Right cardiac atrium (tissue), 5 donors: Measurements from ENCODE around the gene BECN2. TPM values are rescaled to one million over a fixed set of nuclear protein-coding genes. Genes with fewer than 3 reads are reported as not detected.

ENCODE experiments used
- ATAC-seq, 2 donors: fragments of 200-7000 bp; cut with Tn5 transposase; one replicate each; pipeline versions ENCODE4 v1.8.0 to v1.9.1; 2020; ENCODE audit warnings: moderate library complexity in 2 of 2, mild to moderate bottlenecking in 1 of 2
- DNase-seq, 3 donors: peaks; one replicate each; pipeline ENCODE4 v3.0.0-alpha.2; 2020
- H3K27ac ChIP-seq: one replicate; pipeline ENCODE4 v1.5.1; 2013; ENCODE audit warnings: mild to moderate bottlenecking, low read length, control low read depth, moderate library complexity
- H3K27me3 ChIP-seq: one replicate; pipeline ENCODE4 v1.6.1; 2013; ENCODE audit not compliant: control insufficient read depth, insufficient read depth
- H3K4me1 ChIP-seq: one replicate; pipeline ENCODE4 v1.6.1; 2013; ENCODE audit warnings: low read length; ENCODE audit not compliant: control insufficient read depth, insufficient read depth
- H3K4me3 ChIP-seq: one replicate; pipeline ENCODE4 v1.5.1; 2013; ENCODE audit warnings: low read length, control low read depth
- H3K9me3 ChIP-seq: one replicate; pipeline ENCODE4 v1.6.1; 2013; ENCODE audit warnings: low read length; ENCODE audit not compliant: control insufficient read depth
- WGBS: extraction: QIAGEN DNeasy Blood & Tissue Kit; methylation state at CpG from one replicate; pipeline ENCODE4 v1.1.7; 2013; 5-methylcytosine and 5-hydroxymethylcytosine counted together
- intact Hi-C, 4 donors: fragments of 100-400 bp; cut with DNase I; formaldehyde crosslinking; loops; one replicate each; pipeline versions ENCODE4 v1.11.0 to v1.14.0; 2022 to 2023
- polyA plus RNA-seq: library from polyadenylated mRNA; stranded (reverse); fragments of 200-250 nt; gene quantifications from one replicate; pipeline ENCODE4 v1.2.3, GENCODE V29; 2013
- total RNA-seq, 4 donors: library from RNA; stranded (reverse); fragmentation: NEBNext Ultra II Directional; extraction: Animal tissue kit (Norgen Biotek cat#: 25700); gene quantifications; one replicate each; pipeline ENCODE4 v1.2.1, GENCODE V29; 2021
- donor health status: healthy with polysubstance abuse.
- donor health status: DM: no; HTN: yes; CAD: no.
- donor health status: DM: no; HTN: no; CAD: no.
- donor health status: DM: no; HTN: yes; CAD: no; lungs with severe emphysema.
- donor health status: DM: yes; HTN: yes; CAD: no.

Gene BECN2
- total and polyA plus RNA-seq, 5 donors, result not detected

- WGBS, result 90% methylated on average over 5 of the region's 5 CpGs
- Histone ChIP-seq H3K4me3 (no peak overlapping the region), H3K9me3 (no peaks in the 10 kb centered on the region), H3K27me3 (no peaks in the 10 kb centered on the region), H3K4me1 (no peaks in the 10 kb centered on the region), H3K27ac (no peak overlapping the region)
- intact Hi-C loops, result loop anchor here in 1 of 4 donors (10.0 kb wide), 1 partner anchor 390 kb away; no protein-coding TSS in a partner anchor
- ATAC-seq (no peak), DNase-seq (no peak)
These were observed 47.4 kb downstream of the BECN2 start for GRCh38 chr1:242004751-242005495.

- no peak overlapping the region for H3K27ac ChIP-seq
- no peak overlapping the region for H3K4me3 ChIP-seq
- no peaks in the 10 kb centered on the region for H3K4me1 ChIP-seq
- DNase-seq (no peak), ATAC-seq (no peak)
- intact Hi-C loops, result loop anchor here in 1 of 4 donors (10.0 kb wide), 1 partner anchor 391 kb away; no protein-coding TSS in a partner anchor
- no peaks in the 10 kb centered on the region for H3K27me3 ChIP-seq
- WGBS, result 81% methylated on average over 5 of the region's 5 CpGs
- H3K9me3 ChIP-seq, result no peaks in the 10 kb centered on the region
These were observed 48.4 kb downstream of the BECN2 start for GRCh38 chr1:242005866-242006535.

GRCh38 chr1:242006976-242007375 is 49.4 kb downstream of the BECN2 start:
- 87% methylated on average over 3 of the region's 3 CpGs for WGBS
- H3K9me3 ChIP-seq, result no peaks in the 10 kb centered on the region
- H3K4me3 ChIP-seq, result no peak overlapping the region
- ATAC-seq (no peak), DNase-seq (no peak)
- no peak overlapping the region for H3K27ac ChIP-seq
- H3K4me1 ChIP-seq, result no peaks in the 10 kb centered on the region
- no peaks in the 10 kb centered on the region for H3K27me3 ChIP-seq
- intact Hi-C loops, result loop anchor here in 1 of 4 donors (10.0 kb wide), 1 partner anchor 392 kb away; no protein-coding TSS in a partner anchor

Other genes starting within 250 kb of the BECN2 start
- under 1 TPM in 2 of 4 donors, not detected in 2; 0.74 to 0.83 TPM for gene EXO1, start 109.6 kb upstream of the BECN2 start, total RNA-seq
- 0.23 TPM for gene EXO1, start 109.6 kb upstream of the BECN2 start, polyA plus RNA-seq
- under 1 TPM in 2 of 4 donors, not detected in 2; 0.37 to 0.40 TPM for gene MAP1LC3C, start 41.3 kb downstream of the BECN2 start, total RNA-seq
- 0.25 TPM for gene MAP1LC3C, start 41.3 kb downstream of the BECN2 start, polyA plus RNA-seq